ENCODE measurements around the gene TAF15. TPM values are rescaled to one million over a fixed set of nuclear protein-coding genes. Genes with fewer than 3 reads are reported as not detected.
A peak's percentile ranks its signal among the peaks of the same experiment; 100 is the strongest.

TAF15 gene
- total and polyA plus RNA-seq, 4 experiments from 2014 or later, result 11.2 to 242 (median 131) TPM

GRCh38 chr17:35817196-35817595 is 7.9 kb downstream of the TAF15 start:
- H3K27ac ChIP-seq (ENCODE audit: low read depth, low read length), result no peak overlapping the region
- Mint-ChIP-seq H3K4me1 (peaks cover 35 to 60% (median 50%) of the 10 kb centered on the region in 4 donors), H3K4me3 (peak overlapping the region in 1 of 8 donors; percentile 10), H3K9me3 (no peaks in the 10 kb centered on the region), H3K27me3 (no peaks in the 10 kb centered on the region), H3K36me3 (peaks cover 29 to 54% of the 10 kb centered on the region in 2 donors), H3K27ac (no peak overlapping the region)
- peaks cover 21% of the 10 kb centered on the region for H3K36me3 ChIP-seq (ENCODE audit: insufficient read depth, low read length)
- no peak overlapping the region for H3K4me3 ChIP-seq (ENCODE audit: low read length in 2 of 2)
- DNase-seq, result no peak
- H3K9me3 ChIP-seq (ENCODE audit: control insufficient read depth in 1 of 2, low read length in 2 of 2), result no peaks in the 10 kb centered on the region
- H3K27me3 ChIP-seq (ENCODE audit: insufficient read depth, low read length), result no peaks in the 10 kb centered on the region
- CTCF ChIA-PET (ENCODE audit: partially characterized antibody), result interaction anchor here (1.0 to 5.7 kb wide), 6 partner anchors 8 to 203 kb away, joined by 3 to 46 read pairs (median 6); partner anchors contain the start of gene TAF15
- POLR2A ChIA-PET (ENCODE audit: partially characterized antibody), result interaction anchor here (0.6 to 5.0 kb wide), 3 partner anchors 8 to 674 kb away, joined by 4 to 28 read pairs (median 5); partner anchors contain the start of gene TAF15
- peaks cover 55% of the 10 kb centered on the region for H3K4me1 ChIP-seq (ENCODE audit: insufficient read depth, low read length)
- intact Hi-C loops (cut with micrococcal nuclease), result no loop called here

GRCh38 chr17:35819455-35819854 is 10.2 kb downstream of the TAF15 start:
- H3K27ac Mint-ChIP-seq, result peak overlapping the region in 1 of 7 donors; percentile 61
- H3K27me3 Mint-ChIP-seq, result no peaks in the 10 kb centered on the region
- intact Hi-C loops (cut with micrococcal nuclease), result no loop called here
- no peaks in the 10 kb centered on the region for H3K9me3 ChIP-seq (ENCODE audit: control insufficient read depth in 1 of 2, low read length in 2 of 2)
- POLR2A ChIA-PET (ENCODE audit: partially characterized antibody), result interaction anchor here (1.2 to 5.0 kb wide), 2 partner anchors 10 to 55 kb away, joined by 6 to 28 read pairs; partner anchors contain the start of gene TAF15
- no peak overlapping the region for H3K4me3 Mint-ChIP-seq
- no peak overlapping the region for H3K4me3 ChIP-seq (ENCODE audit: low read length in 2 of 2)
- H3K4me1 Mint-ChIP-seq, result peaks cover 24 to 50% (median 41%) of the 10 kb centered on the region in 4 donors
- DNase-seq, result no peak
- H3K27ac ChIP-seq (ENCODE audit: low read depth, low read length), result no peak overlapping the region
- H3K27me3 ChIP-seq (ENCODE audit: insufficient read depth, low read length), result no peaks in the 10 kb centered on the region
- CTCF ChIA-PET (ENCODE audit: partially characterized antibody), result interaction anchor here (0.9 to 5.7 kb wide), 4 partner anchors 10 to 56 kb away, joined by 3 to 46 read pairs (median 21); partner anchors contain the start of gene TAF15
- peaks cover 40% of the 10 kb centered on the region for H3K36me3 ChIP-seq (ENCODE audit: insufficient read depth, low read length)
- peaks cover 0 to 2% (median 0%) of the 10 kb centered on the region in 8 donors for H3K9me3 Mint-ChIP-seq
- peaks cover 37% of the 10 kb centered on the region for H3K4me1 ChIP-seq (ENCODE audit: insufficient read depth, low read length)
- peaks cover 45 to 66% of the 10 kb centered on the region in 2 donors for H3K36me3 Mint-ChIP-seq

- peaks cover 11 to 33% (median 27%) of the 10 kb centered on the region in 4 donors for H3K4me1 Mint-ChIP-seq
- no peak overlapping the region for H3K4me3 Mint-ChIP-seq
- peak overlapping the region in 1 of 7 donors; percentile 64 for H3K27ac Mint-ChIP-seq
- H3K4me1 ChIP-seq (ENCODE audit: insufficient read depth, low read length), result peaks cover 21% of the 10 kb centered on the region
- peaks cover 0 to 2% (median 0%) of the 10 kb centered on the region in 8 donors for H3K9me3 Mint-ChIP-seq
- intact Hi-C loops (cut with micrococcal nuclease), result no loop called here
- H3K4me3 ChIP-seq (ENCODE audit: low read length in 2 of 2), result no peak overlapping the region
- ChIA-PET CTCF (ENCODE audit: partially characterized antibody) (interaction anchor here (1.2 to 2.8 kb wide), 2 partner anchors 12 to 57 kb away, joined by 5 to 22 read pairs; partner anchors contain the start of gene TAF15), POLR2A (ENCODE audit: partially characterized antibody) (interaction anchor here (5.0 kb wide), 1 partner anchor 12 kb away, joined by 28 read pairs; the partner anchor contains the start of gene TAF15)
- no peak for DNase-seq
- peaks cover 46% of the 10 kb centered on the region for H3K36me3 ChIP-seq (ENCODE audit: insufficient read depth, low read length)
- no peak overlapping the region for H3K27ac ChIP-seq (ENCODE audit: low read depth, low read length)
- H3K27me3 ChIP-seq (ENCODE audit: insufficient read depth, low read length), result no peaks in the 10 kb centered on the region
- H3K27me3 Mint-ChIP-seq, result no peaks in the 10 kb centered on the region
- H3K9me3 ChIP-seq (ENCODE audit: control insufficient read depth in 1 of 2, low read length in 2 of 2), result no peaks in the 10 kb centered on the region
- peaks cover 59 to 73% of the 10 kb centered on the region in 2 donors for H3K36me3 Mint-ChIP-seq
These were observed 12.0 kb downstream of the TAF15 start for GRCh38 chr17:35821308-35821707.

- Mint-ChIP-seq H3K9me3 (peaks cover 0 to 2% (median 0%) of the 10 kb centered on the region in 8 donors), H3K4me3 (no peak overlapping the region), H3K4me1 (peaks cover 3 to 14% (median 9%) of the 10 kb centered on the region in 4 donors), H3K27ac (peak overlapping the region in 1 of 7 donors; percentile 85), H3K27me3 (no peaks in the 10 kb centered on the region), H3K36me3 (peaks cover 58 to 70% of the 10 kb centered on the region in 2 donors)
- H3K27me3 ChIP-seq (ENCODE audit: insufficient read depth, low read length), result no peaks in the 10 kb centered on the region
- H3K4me3 ChIP-seq (ENCODE audit: low read length in 2 of 2), result no peak overlapping the region
- CTCF ChIA-PET (ENCODE audit: partially characterized antibody), result interaction anchor here (1.7 kb wide), 1 partner anchor 25 kb away, joined by 4 read pairs; no protein-coding TSS in a partner anchor
- H3K9me3 ChIP-seq (ENCODE audit: control insufficient read depth in 1 of 2, low read length in 2 of 2), result no peaks in the 10 kb centered on the region
- H3K36me3 ChIP-seq (ENCODE audit: insufficient read depth, low read length), result peaks cover 42% of the 10 kb centered on the region
- H3K4me1 ChIP-seq (ENCODE audit: insufficient read depth, low read length), result no peaks in the 10 kb centered on the region
- no peak for DNase-seq
- POLR2A ChIA-PET (ENCODE audit: partially characterized antibody), result interaction anchor here (1.9 kb wide), 1 partner anchor 17 kb away, joined by 5 read pairs; the partner anchor contains the start of gene TAF15
- intact Hi-C loops (cut with micrococcal nuclease), result no loop called here
- H3K27ac ChIP-seq (ENCODE audit: low read depth, low read length), result no peak overlapping the region
These were observed 15.9 kb downstream of the TAF15 start for GRCh38 chr17:35825206-35825605.

- Mint-ChIP-seq H3K9me3 (no peaks in the 10 kb centered on the region), H3K27ac (peak overlapping the region in 1 of 7 donors; percentile 41), H3K4me1 (peaks cover 0 to 5% (median 1%) of the 10 kb centered on the region in 4 donors), H3K36me3 (peaks cover 45 to 73% of the 10 kb centered on the region in 2 donors), H3K4me3 (no peak overlapping the region), H3K27me3 (no peaks in the 10 kb centered on the region)
- H3K4me3 ChIP-seq (ENCODE audit: low read length in 2 of 2), result no peak overlapping the region
- no peaks in the 10 kb centered on the region for H3K4me1 ChIP-seq (ENCODE audit: insufficient read depth, low read length)
- ChIA-PET CTCF (ENCODE audit: partially characterized antibody) (interaction anchor here (0.5 to 2.5 kb wide), 7 partner anchors 9 to 308 kb away, joined by 3 to 8 read pairs (median 4); partner anchors contain the start of gene TAF15), POLR2A (ENCODE audit: partially characterized antibody) (interaction anchor here (0.6 to 1.7 kb wide), 4 partner anchors 32 to 71 kb away, joined by 3 to 6 read pairs (median 4); partner anchors contain the start of gene TAF15)
- intact Hi-C loops (cut with micrococcal nuclease), result no loop called here
- H3K36me3 ChIP-seq (ENCODE audit: insufficient read depth, low read length), result peaks cover 73% of the 10 kb centered on the region
- H3K27me3 ChIP-seq (ENCODE audit: insufficient read depth, low read length), result no peaks in the 10 kb centered on the region
- H3K27ac ChIP-seq (ENCODE audit: low read depth, low read length), result no peak overlapping the region
- no peaks in the 10 kb centered on the region for H3K9me3 ChIP-seq (ENCODE audit: control insufficient read depth in 1 of 2, low read length in 2 of 2)
- no peak for DNase-seq
These were observed 31.8 kb downstream of the TAF15 start for GRCh38 chr17:35841101-35841500.

- CTCF ChIA-PET (ENCODE audit: partially characterized antibody), result interaction anchor here (0.6 to 2.5 kb wide), 7 partner anchors 9 to 307 kb away, joined by 3 to 8 read pairs (median 4); partner anchors contain the start of gene TAF15
- H3K36me3 Mint-ChIP-seq, result peaks cover 41 to 73% of the 10 kb centered on the region in 2 donors
- POLR2A ChIA-PET (ENCODE audit: partially characterized antibody), result interaction anchor here (0.6 to 1.7 kb wide), 5 partner anchors 11 to 70 kb away, joined by 3 to 6 read pairs (median 3); partner anchors contain the start of gene TAF15
- H3K27ac Mint-ChIP-seq, result no peak overlapping the region
- H3K4me1 Mint-ChIP-seq, result peaks cover 0 to 5% (median 1%) of the 10 kb centered on the region in 4 donors
- Histone ChIP-seq H3K36me3 (ENCODE audit: insufficient read depth, low read length) (peaks cover 73% of the 10 kb centered on the region), H3K9me3 (ENCODE audit: control insufficient read depth in 1 of 2, low read length in 2 of 2) (no peaks in the 10 kb centered on the region), H3K27ac (ENCODE audit: low read depth, low read length) (no peak overlapping the region), H3K27me3 (ENCODE audit: insufficient read depth, low read length) (no peaks in the 10 kb centered on the region), H3K4me3 (ENCODE audit: low read length in 2 of 2) (no peak overlapping the region), H3K4me1 (ENCODE audit: insufficient read depth, low read length) (no peaks in the 10 kb centered on the region)
- no peaks in the 10 kb centered on the region for H3K27me3 Mint-ChIP-seq
- DNase-seq, result no peak
- intact Hi-C loops (cut with micrococcal nuclease), result no loop called here
- H3K4me3 Mint-ChIP-seq, result no peak overlapping the region
- no peaks in the 10 kb centered on the region for H3K9me3 Mint-ChIP-seq
These were observed 32.2 kb downstream of the TAF15 start for GRCh38 chr17:35841505-35841904.

GRCh38 chr17:35842239-35842638 is 33.0 kb downstream of the TAF15 start:
- CTCF ChIA-PET (ENCODE audit: partially characterized antibody), result interaction anchor here (1.0 to 2.5 kb wide), 5 partner anchors 8 to 307 kb away, joined by 3 to 8 read pairs (median 3); no protein-coding TSS in a partner anchor
- POLR2A ChIA-PET (ENCODE audit: partially characterized antibody), result interaction anchor here (0.7 to 1.7 kb wide), 2 partner anchors 12 to 33 kb away, joined by 3 to 6 read pairs; partner anchors contain the start of gene TAF15
- Histone ChIP-seq H3K9me3 (ENCODE audit: control insufficient read depth in 1 of 2, low read length in 2 of 2) (no peaks in the 10 kb centered on the region), H3K4me3 (ENCODE audit: low read length in 2 of 2) (no peak overlapping the region), H3K27me3 (ENCODE audit: insufficient read depth, low read length) (no peaks in the 10 kb centered on the region), H3K36me3 (ENCODE audit: insufficient read depth, low read length) (peaks cover 72% of the 10 kb centered on the region), H3K27ac (ENCODE audit: low read depth, low read length) (no peak overlapping the region), H3K4me1 (ENCODE audit: insufficient read depth, low read length) (no peaks in the 10 kb centered on the region)
- Mint-ChIP-seq H3K4me1 (peaks cover 0 to 5% (median 1%) of the 10 kb centered on the region in 4 donors), H3K27me3 (no peaks in the 10 kb centered on the region), H3K4me3 (no peak overlapping the region), H3K27ac (peak overlapping the region in 4 of 7 donors; percentile 18 to 83 (median 55)), H3K9me3 (no peaks in the 10 kb centered on the region), H3K36me3 (peaks cover 40 to 71% of the 10 kb centered on the region in 2 donors)
- no peak for DNase-seq
- intact Hi-C loops (cut with micrococcal nuclease), result no loop called here

All from CD4-positive, alpha-beta memory T cell (primary cell).